ACC112 (cell line): Measurements from ENCODE around the gene POLR1D.

Source experiments
- H2AFZ ChIP-seq: fragments of 200-600 bp; sonication (generic); one replicate; pipeline ENCODE4 v1.6.0; 2017; ENCODE audit warnings: antibody characterized with exemption, low read length; ENCODE audit not compliant: unreplicated experiment
- H3K27ac ChIP-seq: fragments of 200-600 bp; sonication (generic); 2 replicates; pipeline ENCODE4 v1.5.1; 2014; ENCODE audit warnings: low read depth, mild to moderate bottlenecking, antibody characterized with exemption, low read length, moderate library complexity
- H3K27me3 ChIP-seq: fragments of 200-600 bp; sonication (generic); 2 replicates; pipeline ENCODE4 v1.6.1; 2014; ENCODE audit warnings: mild to moderate bottlenecking, antibody characterized with exemption, low read length, moderate library complexity, mixed read lengths; ENCODE audit not compliant: insufficient read depth
- H3K36me3 ChIP-seq: fragments of 200-600 bp; sonication (generic); 2 replicates; pipeline ENCODE4 v1.6.1; 2016; ENCODE audit warnings: mild to moderate bottlenecking, antibody characterized with exemption, low read length, moderate library complexity, mixed read lengths; ENCODE audit not compliant: insufficient read depth
- H3K4me1 ChIP-seq: fragments of 200-600 bp; sonication (generic); one replicate; pipeline ENCODE4 v1.6.1; 2016; ENCODE audit warnings: low read length, mixed read lengths; ENCODE audit not compliant: insufficient read depth, unreplicated experiment, control insufficient read depth
- H3K4me3 ChIP-seq: fragments of 200-600 bp; sonication (generic); 2 replicates; pipeline ENCODE4 v1.5.1; 2014; ENCODE audit warnings: mild to moderate bottlenecking, low read depth, low read length
- H3K79me2 ChIP-seq: fragments of 200-600 bp; sonication (generic); one replicate; pipeline ENCODE4 v1.6.0; 2016; ENCODE audit warnings: low read length; ENCODE audit not compliant: control insufficient read depth, unreplicated experiment, insufficient read depth

Gene POLR1D

GRCh38 chr13:27672025-27672424 is 50.3 kb downstream of the POLR1D start:
- Histone ChIP-seq H2AFZ (no peak overlapping the region), H3K4me3 (no peak overlapping the region), H3K36me3 (no peaks in the 10 kb centered on the region), H3K27ac (no peak overlapping the region), H3K4me1 (no peaks in the 10 kb centered on the region), H3K27me3 (no peaks in the 10 kb centered on the region), H3K79me2 (no peaks in the 10 kb centered on the region)
